Activated T-helper 9 cell treated with anti-CD3 and anti-CD28 coated beads, Interleukin-2, amount 50 U/mL, for 16 hours (primary cell): ENCODE measurements around the gene ZNF586.
"Not testable (repeated sequence)": the region's sequence is repeated elsewhere in the genome, so short reads cannot be mapped to it uniquely, and the experiment has no call there.

Experiments
- DNase-seq: peaks from one replicate; pipeline ENCODE4 v3.0.0-alpha.2; 2020; ENCODE audit warnings: low read depth

ZNF586 gene

GRCh38 chr19:57769345-57770131 lies at the start of gene ZNF586:
ZNF586 (plus strand) TSS chr19:57769676; CDS start chr19:57769843, 167 bp downstream.
- DNase-seq = peak; percentile 79

GRCh38 chr19:57719901-57720519 lies 49.5 kb upstream of the ZNF586 start:
- no peak for DNase-seq

GRCh38 chr19:57720878-57721277 lies 48.6 kb upstream of the ZNF586 start:
- no peak for DNase-seq

DNA sequence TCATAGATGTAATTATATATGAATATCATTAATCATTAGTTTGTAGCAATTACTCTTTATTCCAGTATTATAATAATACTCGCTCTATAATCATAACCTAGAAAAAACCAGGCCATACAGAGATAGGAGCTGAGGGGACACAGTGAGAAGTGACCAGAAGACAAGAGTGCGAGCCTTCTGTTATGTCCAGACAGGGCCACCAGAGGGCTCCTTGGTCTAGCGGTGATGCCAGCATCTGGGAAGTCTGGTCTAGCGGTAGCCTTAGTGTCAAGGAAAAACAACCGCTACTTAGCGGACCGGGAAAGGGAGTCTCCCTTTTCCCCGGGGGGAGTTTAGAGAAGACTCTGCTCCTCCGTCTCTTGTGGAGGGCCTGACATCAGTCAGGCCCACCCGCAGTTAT lies 31.2 kb upstream of the ZNF586 start:
- DNase-seq = peak; percentile 6

- not testable (repeated sequence) for DNase-seq
Observed at GRCh38 chr19:57738770-57739169, 30.7 kb upstream of the ZNF586 start.

DNA sequence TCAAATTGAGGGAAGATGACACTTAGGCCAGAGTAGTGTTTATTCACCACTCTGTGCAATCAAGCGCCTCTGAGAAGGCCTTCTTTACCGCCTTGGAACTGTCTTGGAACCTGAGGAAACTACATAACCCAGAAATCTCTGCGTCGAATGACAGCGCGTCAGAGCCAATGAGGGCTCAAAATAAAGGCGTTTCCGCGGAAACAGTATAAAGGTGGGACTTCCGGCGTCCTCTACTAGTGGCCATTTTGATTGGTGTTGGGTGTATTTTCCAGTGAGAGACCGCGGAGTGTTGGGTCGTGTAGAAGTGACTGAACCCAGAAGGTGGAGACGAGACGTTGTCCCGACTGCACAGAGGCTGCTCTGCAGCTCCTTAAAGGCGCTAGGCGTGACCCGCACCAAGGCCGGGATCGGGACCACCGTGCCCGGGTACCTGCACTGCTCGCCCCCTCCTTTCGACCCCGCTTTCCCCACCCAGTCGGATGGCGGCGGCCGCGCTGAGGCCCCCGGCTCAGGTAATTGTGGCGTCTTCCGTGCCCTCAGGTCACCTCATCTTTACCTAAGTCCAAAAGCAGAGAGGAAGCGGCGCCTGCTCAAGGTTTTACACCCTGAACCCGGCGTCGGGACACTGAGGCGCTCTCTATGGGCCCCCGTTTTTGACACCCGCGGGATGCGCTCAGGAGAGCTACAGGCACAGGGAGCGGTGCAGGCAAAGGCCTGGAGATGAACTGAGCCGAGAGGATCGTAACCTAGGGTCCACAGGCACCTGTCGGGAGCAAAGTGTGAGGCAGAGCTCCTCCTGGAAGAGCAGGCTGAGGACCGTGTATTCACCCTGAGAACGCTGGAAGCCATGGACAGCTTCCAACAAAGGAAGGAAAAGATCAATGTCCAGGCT lies 22.6 kb upstream of the ZNF586 start, which contains the start of gene ZNF776:
TSS of gene ZNF776 (plus strand) at position 236 of the 892 bp plus-strand sequence. CDS start at position 480, 244 bp downstream.
- DNase-seq = peak; percentile 67

DNA sequence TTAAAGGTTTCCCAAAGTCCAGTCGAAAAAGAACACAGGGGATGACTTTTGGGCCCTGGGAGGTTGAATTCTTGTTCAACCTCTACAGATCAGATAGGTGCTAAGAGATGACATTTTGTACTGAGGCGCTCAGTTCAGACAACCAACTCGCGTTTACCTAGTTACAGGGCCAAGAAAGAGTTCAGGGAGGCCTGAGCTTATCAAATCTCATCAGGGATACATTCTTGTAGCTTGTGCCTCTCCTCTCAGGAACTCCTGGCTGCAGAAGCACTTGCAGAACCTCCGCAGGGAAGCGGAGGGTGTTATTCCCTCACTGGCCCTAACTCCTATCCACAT lies 22.0 kb upstream of the ZNF586 start:
- no peak for DNase-seq

DNA sequence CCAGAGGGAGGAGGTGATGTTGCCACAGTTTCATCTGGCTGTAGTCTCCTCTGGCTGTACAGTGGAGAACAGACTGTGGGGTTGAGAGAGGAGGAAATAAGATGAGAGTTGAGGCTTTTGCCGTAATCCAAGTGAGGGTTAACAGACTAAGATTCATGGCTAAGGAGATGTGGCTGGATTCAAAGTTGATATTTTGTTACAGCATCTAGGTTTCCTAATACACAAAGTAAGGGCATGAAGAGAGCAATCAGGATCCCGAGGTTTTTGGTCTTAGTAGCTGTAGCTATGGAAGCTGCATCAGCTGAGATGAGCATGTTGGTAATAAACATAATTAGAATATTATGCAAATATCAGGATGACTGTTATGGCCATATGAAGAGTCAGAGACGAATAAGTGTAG lies 21.4 kb upstream of the ZNF586 start:
- no peak for DNase-seq

DNA sequence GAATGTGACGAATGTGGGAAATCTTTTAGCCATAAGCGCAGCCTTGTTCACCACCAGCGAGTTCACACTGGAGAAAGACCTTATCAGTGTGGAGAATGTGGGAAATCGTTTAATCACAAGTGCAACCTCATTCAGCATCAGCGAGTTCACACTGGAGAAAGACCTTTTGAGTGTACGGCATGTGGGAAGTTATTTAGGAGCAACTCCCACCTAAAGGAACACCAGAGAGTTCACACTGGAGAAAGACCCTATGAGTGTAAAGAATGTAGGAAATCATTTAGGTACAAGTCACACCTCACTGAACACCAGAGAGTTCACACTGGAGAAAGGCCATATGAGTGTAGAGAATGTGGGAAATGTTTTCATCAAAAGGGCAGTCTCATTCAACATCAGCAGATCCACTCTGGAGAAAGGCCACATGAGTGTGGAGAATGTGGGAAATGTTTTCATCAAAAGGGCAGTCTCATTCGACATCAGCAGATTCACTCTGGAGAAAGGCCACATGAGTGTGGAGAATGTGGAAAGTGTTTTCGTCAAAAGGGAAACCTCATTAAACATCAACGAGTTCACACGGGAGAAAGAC lies 15.3 kb upstream of the ZNF586 start:
- DNase-seq = no peak

GRCh38 chr19:57755031-57755430 lies 14.4 kb upstream of the ZNF586 start:
- DNase-seq = no peak

DNA sequence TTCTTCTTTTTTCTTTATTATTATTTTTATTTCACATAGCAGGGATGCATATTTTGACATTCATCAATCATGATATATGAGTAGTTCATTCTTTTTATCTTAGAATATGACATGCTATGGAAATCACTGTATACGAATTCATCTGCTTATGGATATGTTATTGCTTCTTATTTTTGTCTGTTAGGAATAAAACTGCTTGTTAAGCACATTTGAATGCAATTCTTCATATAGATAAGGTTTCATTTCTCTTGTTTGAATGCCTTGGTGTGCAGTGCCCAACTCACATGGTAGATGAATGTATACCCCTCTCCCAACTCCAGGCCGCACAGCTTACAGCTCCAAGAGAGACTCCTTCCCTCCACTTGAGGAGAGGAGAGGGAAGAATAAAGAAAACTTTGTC lies 11.5 kb upstream of the ZNF586 start:
- DNase-seq = no peak

GRCh38 chr19:57759096-57759495 lies 10.4 kb upstream of the ZNF586 start:
- no peak for DNase-seq

- DNase-seq = no peak
Observed at GRCh38 chr19:57771417-57771816, 1.9 kb downstream of the ZNF586 start.

DNA sequence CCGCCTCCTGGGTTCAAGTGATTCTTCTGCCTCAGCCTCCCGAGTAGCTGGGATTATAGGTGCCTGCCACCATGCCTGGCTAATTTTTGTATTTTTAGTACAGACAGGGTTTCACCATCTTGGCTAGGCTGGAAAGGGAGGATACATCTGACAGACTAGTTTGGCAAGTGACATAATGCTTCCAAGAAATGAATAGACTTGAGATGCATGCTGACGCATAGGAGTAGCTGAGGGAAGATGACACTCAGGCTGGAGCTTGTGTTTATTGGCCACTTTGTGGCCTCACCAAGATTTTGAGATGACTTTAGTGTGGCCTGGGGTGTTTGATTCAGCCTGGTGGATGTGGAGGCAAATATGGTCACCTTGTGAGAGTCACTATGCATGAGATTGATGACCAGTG lies 4.0 kb downstream of the ZNF586 start:
- DNase-seq = no peak

DNA sequence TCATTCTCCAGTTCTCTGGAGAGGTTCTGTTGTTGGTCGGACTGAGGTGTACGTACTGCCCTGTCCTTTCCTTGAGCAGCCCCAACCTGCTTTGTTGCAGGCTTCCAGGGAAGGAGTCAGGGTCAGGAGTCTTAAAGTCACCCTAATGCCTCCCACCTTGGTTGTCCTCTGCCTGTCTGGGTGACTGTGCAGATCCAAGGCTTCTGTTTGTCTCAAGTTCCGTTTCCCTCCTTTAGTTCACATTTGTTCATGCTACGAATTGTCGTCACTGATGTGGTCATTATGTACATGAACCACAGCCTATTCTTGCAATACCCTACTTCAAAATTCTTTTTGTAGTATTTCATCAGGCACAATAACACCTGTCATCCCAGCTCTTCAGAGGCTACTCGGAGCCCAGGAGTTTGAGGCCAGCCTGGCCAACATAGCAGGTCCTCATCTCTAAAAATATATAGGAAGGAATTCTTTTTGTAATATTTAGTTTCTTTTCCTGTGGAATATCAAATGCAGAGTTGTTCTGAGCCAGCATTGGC lies 7.4 kb downstream of the ZNF586 start:
- DNase-seq = no peak

DNA sequence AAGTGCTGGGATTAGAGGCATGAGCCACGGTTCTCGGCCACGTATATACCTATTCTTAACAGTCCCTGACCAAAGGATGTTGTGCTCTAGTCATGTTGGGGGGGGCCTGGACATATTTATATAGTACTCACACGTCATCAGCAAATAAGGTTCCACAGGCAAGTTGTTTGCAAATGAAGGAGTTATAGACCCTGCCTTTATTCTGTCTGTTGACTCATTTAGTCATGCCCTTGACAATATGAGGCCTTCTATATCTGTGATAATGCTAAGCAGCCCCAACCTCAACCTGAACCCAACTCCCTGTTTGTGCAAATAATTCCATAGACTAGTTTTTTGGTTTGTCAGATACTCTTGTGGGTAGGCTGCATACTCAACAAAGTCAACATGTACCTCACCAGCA lies 8.9 kb downstream of the ZNF586 start:
- DNase-seq = no peak

- DNase-seq = no peak
Observed at GRCh38 chr19:57779220-57779845, 9.9 kb downstream of the ZNF586 start.

DNA sequence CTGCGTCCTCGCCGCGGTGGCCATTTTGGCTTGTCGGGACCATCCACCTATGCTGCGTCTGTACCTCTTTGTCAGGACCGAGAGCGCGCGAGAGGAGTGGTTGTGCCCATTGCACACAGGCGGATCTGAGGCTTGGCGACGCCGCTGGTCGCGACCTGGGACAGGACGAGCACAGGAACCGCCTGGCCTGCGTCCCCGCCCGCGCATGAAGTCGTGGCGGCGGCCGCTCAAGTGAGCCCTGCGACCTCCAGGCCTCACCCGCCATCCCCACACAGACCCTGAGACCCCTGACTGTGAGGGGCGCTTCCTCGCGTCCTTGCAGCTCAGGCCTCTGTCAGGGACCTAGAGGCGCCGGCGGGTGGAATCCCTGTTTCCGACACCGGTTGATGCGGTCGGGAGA lies 16.8 kb downstream of the ZNF586 start:
- no peak for DNase-seq

- DNase-seq = no peak
Observed at GRCh38 chr19:57786906-57787305, 17.4 kb downstream of the ZNF586 start.

GRCh38 chr19:57788114-57788692 lies 18.7 kb downstream of the ZNF586 start:
- DNase-seq = no peak

DNA sequence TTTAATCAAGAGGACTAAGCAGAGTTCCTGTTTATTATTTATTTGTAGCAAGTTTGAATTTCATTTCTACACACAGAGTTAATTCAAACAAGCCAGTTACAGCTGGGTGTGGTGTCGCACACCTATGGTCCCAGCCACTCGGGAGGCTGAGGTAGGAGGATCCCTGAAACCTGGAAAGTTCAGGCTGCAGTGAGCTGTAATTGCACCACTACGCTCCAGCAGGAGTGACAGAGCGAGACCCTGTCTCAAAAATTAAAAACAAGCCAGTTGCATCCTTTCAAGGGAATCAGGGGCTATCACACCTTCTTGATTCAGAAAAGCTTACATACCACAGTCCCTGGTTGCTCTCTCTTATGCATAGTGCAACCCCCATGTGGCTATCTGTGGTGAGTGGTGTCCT lies 19.8 kb downstream of the ZNF586 start:
- DNase-seq = no peak
